H1 (cell line): ENCODE measurements around the gene GPR21. TPM values are rescaled to one million over a fixed set of nuclear protein-coding genes. Genes with fewer than 3 reads are reported as not detected.

Experiments
- CTCF ChIA-PET: fragments of 300-600 bp; sonication (Branson Sonifier 250); formaldehyde crosslinking; loops from one replicate; lab custom pipeline; 2021; ENCODE audit not compliant: partially characterized antibody; lab: Charles Lee
- POLR2A ChIA-PET: fragments of 300-600 bp; sonication (Branson Sonifier 250); formaldehyde crosslinking; loops from one replicate; lab custom pipeline; 2021; ENCODE audit warnings: inconsistent platforms; ENCODE audit not compliant: partially characterized antibody; lab: Charles Lee
- DNase-seq, 2 experiments: peaks; one replicate each; pipeline versions ENCODE4 v3.0.0 to v3.0.0-alpha.2; 2010 to 2022; ENCODE audit warnings: low spot score in 2 of 2, low read depth in 1 of 2, mixed read lengths in 1 of 2
- FAIRE-seq: peaks from 2 replicates; lab custom pipeline; 2011; peaks lifted over from hg19 to GRCh38; lab: Jason Lieb, UNC
- H2AFZ ChIP-seq: 2 replicates; pipeline ENCODE4 v1.8.1; 2012; ENCODE audit warnings: low read length, inconsistent platforms
- H2AK5ac ChIP-seq: 2 replicates; pipeline ENCODE4 v1.6.1; 2013; ENCODE audit warnings: low read depth, low read length
- H2BK120ac ChIP-seq: replicated peaks from 2 replicates; pipeline ENCODE3; 2013; ENCODE audit warnings: low read depth, low read length, inconsistent platforms
- H2BK12ac ChIP-seq: 2 replicates; pipeline ENCODE4 v1.6.1; 2013; ENCODE audit warnings: low read depth, low read length
- H2BK15ac ChIP-seq: 2 replicates; pipeline ENCODE4 v1.6.1; 2013; ENCODE audit warnings: low read length
- H2BK20ac ChIP-seq: 2 replicates; pipeline ENCODE4 v1.6.1; 2013; ENCODE audit warnings: low read length
- H2BK5ac ChIP-seq: 2 replicates; pipeline ENCODE4 v1.6.1; 2013; ENCODE audit warnings: low read depth, low read length
- H3K14ac ChIP-seq: 2 replicates; pipeline ENCODE4 v1.6.1; 2013; ENCODE audit warnings: inconsistent platforms; ENCODE audit not compliant: insufficient read length
- H3K18ac ChIP-seq: 2 replicates; pipeline ENCODE4 v1.6.1; 2013; ENCODE audit warnings: low read length; ENCODE audit errors: extremely low read depth
- H3K23ac ChIP-seq: 2 replicates; pipeline ENCODE4 v1.6.1; 2013; ENCODE audit warnings: inconsistent platforms; ENCODE audit not compliant: insufficient read length
- H3K23me2 ChIP-seq: 2 replicates; pipeline ENCODE4 v1.6.1; 2013; ENCODE audit warnings: low read depth, low read length
- H3K27ac ChIP-seq: 2 replicates; pipeline ENCODE4 v1.6.1; 2011; ENCODE audit warnings: low read depth, low read length, inconsistent platforms
- H3K27me3 ChIP-seq, 4 experiments: replicated peaks in 1 of 4; 1 replicate in 1 of 4; 2 replicates in 3 of 4; pipeline versions ENCODE4 v1.6.1 to v1.8.1; 2011 to 2013; ENCODE audit warnings: low read length in 3 of 4, mild to moderate bottlenecking in 3 of 4, inconsistent platforms in 2 of 4, mixed read lengths in 2 of 4, moderate library complexity in 1 of 4; ENCODE audit not compliant: control insufficient read depth in 3 of 4, insufficient read depth in 3 of 4; ENCODE audit errors: extremely low read depth in 1 of 4
- H3K36me3 ChIP-seq, 4 experiments: 2 replicates each; pipeline versions ENCODE4 v1.6.1 to v1.8.1; 2011 to 2013; ENCODE audit warnings: mild to moderate bottlenecking in 4 of 4, low read length in 3 of 4, moderate library complexity in 2 of 4, control low read depth in 1 of 4, inconsistent platforms in 1 of 4; ENCODE audit not compliant: insufficient read depth in 4 of 4, control insufficient read depth in 2 of 4
- H3K4ac ChIP-seq: replicated peaks from 2 replicates; pipeline ENCODE3; 2013; ENCODE audit warnings: low read length, low read depth, mixed read lengths, inconsistent platforms; ENCODE audit not compliant: insufficient read length
- H3K4me1 ChIP-seq, 4 experiments: replicated peaks in 1 of 4; 1 replicate in 1 of 4; 2 replicates in 3 of 4; pipeline versions ENCODE4 v1.6.1 to v1.8.1; 2011 to 2013; ENCODE audit warnings: low read length in 3 of 4, inconsistent platforms in 2 of 4, mixed read lengths in 1 of 4; ENCODE audit not compliant: insufficient read depth in 4 of 4, control insufficient read depth in 3 of 4
- H3K4me2 ChIP-seq, 2 experiments: 2 replicates each; pipeline versions ENCODE4 v1.6.1 to v1.8.1; 2011 to 2013; ENCODE audit warnings: low read depth in 2 of 2, low read length in 2 of 2, control low read depth in 1 of 2, inconsistent platforms in 1 of 2, mild to moderate bottlenecking in 1 of 2; ENCODE audit not compliant: insufficient read depth in 1 of 2
- H3K4me3 ChIP-seq, 4 experiments: fragments of 200-600, 300-600 bp in 1 of 4; sonication (generic), shearing (Covaris generic), sonication (Bioruptor Twin) in 1 of 4; 2 replicates each; pipeline versions ENCODE4 v1.5.1 to v1.8.1; 2011 to 2016; ENCODE audit warnings: low read length in 4 of 4, low read depth in 3 of 4, control low read depth in 2 of 4, inconsistent platforms in 2 of 4, mild to moderate bottlenecking in 2 of 4, mixed read lengths in 1 of 4, moderate library complexity in 1 of 4; ENCODE audit not compliant: insufficient read depth in 2 of 4; ENCODE audit errors: extremely low read depth in 1 of 4
- H3K56ac ChIP-seq: replicated peaks from 2 replicates; pipeline ENCODE3; 2013; ENCODE audit warnings: low read depth, mild to moderate bottlenecking, mixed read lengths, low read length, inconsistent platforms; ENCODE audit not compliant: insufficient read length
- H3K79me1 ChIP-seq: 2 replicates; pipeline ENCODE4 v1.6.1; 2013; ENCODE audit warnings: low read depth, low read length, control low read depth
- H3K79me2 ChIP-seq, 2 experiments: 2 replicates each; pipeline versions ENCODE4 v1.6.1 to v1.8.1; 2012 to 2013; ENCODE audit warnings: low read length in 2 of 2, mild to moderate bottlenecking in 2 of 2, inconsistent platforms in 1 of 2; ENCODE audit not compliant: insufficient read depth in 2 of 2, control insufficient read depth in 1 of 2
- H3K9ac ChIP-seq, 4 experiments: replicated peaks in 1 of 4; 1 replicate in 1 of 4; 2 replicates in 3 of 4; pipeline versions ENCODE4 v1.6.1 to v1.8.1; 2011 to 2013; ENCODE audit warnings: low read depth in 3 of 4, low read length in 3 of 4, control low read depth in 2 of 4, mild to moderate bottlenecking in 2 of 4, moderate library complexity in 2 of 4, inconsistent platforms in 1 of 4; ENCODE audit errors: extremely low read depth in 1 of 4
- H3K9me3 ChIP-seq, 2 experiments: 2 replicates each; pipeline versions ENCODE4 v1.6.1 to v1.8.1; 2012 to 2013; ENCODE audit warnings: mild to moderate bottlenecking in 2 of 2, moderate library complexity in 2 of 2, control low read depth in 1 of 2, inconsistent platforms in 1 of 2, low read depth in 1 of 2, low read length in 1 of 2, mixed read lengths in 1 of 2; ENCODE audit not compliant: insufficient read depth in 2 of 2
- H4K20me1 ChIP-seq, 2 experiments: replicated peaks in 1 of 2; 2 replicates each; pipeline versions ENCODE3 to v1.8.1; 2011 to 2013; ENCODE audit warnings: inconsistent platforms in 2 of 2, low read length in 2 of 2, mild to moderate bottlenecking in 1 of 2; ENCODE audit not compliant: insufficient read depth in 2 of 2, control insufficient read depth in 1 of 2
- H4K5ac ChIP-seq: 2 replicates; pipeline ENCODE4 v1.6.1; 2013; ENCODE audit warnings: low read length, low read depth, mixed read lengths, inconsistent platforms; ENCODE audit not compliant: insufficient read length
- H4K8ac ChIP-seq: 2 replicates; pipeline ENCODE4 v1.8.0; 2013; ENCODE audit warnings: mild to moderate bottlenecking, moderate library complexity, low read length, inconsistent platforms; ENCODE audit not compliant: insufficient read depth; ENCODE audit errors: extremely low read depth
- H4K91ac ChIP-seq: replicated peaks from 2 replicates; pipeline ENCODE3; 2013; ENCODE audit warnings: low read length, mixed read lengths, inconsistent platforms; ENCODE audit not compliant: insufficient read length
- ATF3 ChIP-seq: IDR thresholded peaks from 2 replicates; pipeline ENCODE4 v1.6.1; 2011; ENCODE audit warnings: low read depth, mild to moderate bottlenecking, low read length; ENCODE audit not compliant: insufficient read depth
- CHD2 ChIP-seq: IDR thresholded peaks from 2 replicates; pipeline ENCODE4 v1.6.1; 2012; ENCODE audit warnings: low read length, improper control_type of control experiment
- HDAC6 ChIP-seq: IDR thresholded peaks from one replicate; pipeline ENCODE4 v1.7.1; 2012; ENCODE audit warnings: low read depth, mild to moderate bottlenecking, inconsistent platforms, low read length, moderate library complexity
- JUN ChIP-seq: IDR thresholded peaks from 2 replicates; pipeline ENCODE4 v1.6.1; 2011; ENCODE audit warnings: low read depth, mild to moderate bottlenecking, improper control_type of control experiment, low read length
- KDM1A ChIP-seq: fragments of 200-600, 300-600 bp; sonication (generic); IDR thresholded peaks from 2 replicates; pipeline ENCODE4 v1.7.1; 2016; ENCODE audit warnings: mild to moderate bottlenecking, low read length, borderline replicate concordance
- MAX ChIP-seq: IDR thresholded peaks from 2 replicates; pipeline ENCODE4 v1.6.1; 2012; ENCODE audit warnings: inconsistent platforms
- POLR2A ChIP-seq, 2 experiments: IDR thresholded peaks; 1 replicate in 1 of 2; 2 replicates in 1 of 2; pipeline ENCODE4 v1.6.1; 2011; ENCODE audit warnings: low read depth in 2 of 2, low read length in 2 of 2, mild to moderate bottlenecking in 2 of 2; ENCODE audit errors: control extremely low read depth in 1 of 2
- POLR2AphosphoS5 ChIP-seq: IDR thresholded peaks from 2 replicates; pipeline ENCODE4 v1.6.1; 2011; ENCODE audit warnings: low read depth, low read length
- POU5F1 ChIP-seq: IDR thresholded peaks from 2 replicates; pipeline ENCODE4 v1.6.1; 2011; ENCODE audit warnings: low read depth, mild to moderate bottlenecking, low read length, moderate library complexity
- SP2 ChIP-seq: IDR thresholded peaks from 2 replicates; pipeline ENCODE4 v1.6.1; 2012; ENCODE audit warnings: mild to moderate bottlenecking, low read length, inconsistent platforms
- TAF7 ChIP-seq: optimal IDR thresholded peaks from 2 replicates; pipeline ENCODE3; 2011; ENCODE audit warnings: low read depth, mild to moderate bottlenecking, inconsistent platforms, low read length, moderate library complexity, borderline replicate concordance
- TCF12 ChIP-seq: IDR thresholded peaks from 2 replicates; pipeline ENCODE4 v1.6.1; 2011; ENCODE audit warnings: low read depth, mild to moderate bottlenecking, low read length
- ZNF274 ChIP-seq: IDR thresholded peaks from 2 replicates; pipeline ENCODE4 v1.7.0; 2012; ENCODE audit warnings: low read length, borderline replicate concordance; ENCODE audit errors: extremely low read depth
- WGBS, 2 experiments: shearing (Covaris generic) in 1 of 2; methylation state at CpG; one replicate each; pipeline versions ENCODE4 v1.1.6 to v1.1.7; 2013 to 2015; ENCODE audit warnings: low lambda C conversion rate in 2 of 2, mixed read lengths in 2 of 2, inconsistent platforms in 1 of 2, low coverage in 1 of 2, missing lambda C conversion rate in 1 of 2; ENCODE audit not compliant: insufficient replicate concordance in 2 of 2, insufficient coverage in 1 of 2, insufficient read length in 1 of 2; ENCODE audit errors: extremely low coverage in 1 of 2, missing lambda C conversion rate in 1 of 2; 5-methylcytosine and 5-hydroxymethylcytosine counted together
- polyA plus RNA-seq, 7 experiments: library from polyadenylated mRNA; depleted of rRNA in 3 of 7; stranded (reverse) in 5 of 7; unstranded in 2 of 7; fragments of >200 nt in 5 of 7; fragments of 200-250 nt in 2 of 7; gene quantifications; 1 replicate in 5 of 7; 2 replicates in 1 of 7; 4 replicates in 1 of 7; pipeline versions ENCODE4 v1.2.1 to v1.2.3, GENCODE V29; 2011 to 2013; ENCODE audit warnings: missing spikeins in 2 of 7, mixed read lengths in 2 of 7
- total RNA-seq: library from RNA; stranded (reverse); fragmentation: NEBNext Ultra II Directional; extraction: Animal tissue kit (Norgen Biotek cat#: 25700); gene quantifications from 2 replicates; pipeline ENCODE4 v1.2.1, GENCODE V29; 2021

GPR21 gene
- total and polyA plus RNA-seq, 2 of the 8 experiments (the other 6 are each of a cell fraction or from before 2014, with no cell fraction given): 0.58 to 0.71 TPM

GRCh38 chr9:123007269-123007668 lies 26.2 kb upstream of the GPR21 start:
- H2AK5ac ChIP-seq: no peak overlapping the region
- H3K4me3 ChIP-seq: no peak overlapping the region
- H3K27me3 ChIP-seq: no peaks in the 10 kb centered on the region
- H3K4me1 ChIP-seq: no peaks in the 10 kb centered on the region
- H3K4me2 ChIP-seq: no peak overlapping the region
- ChIA-PET CTCF (no interaction called here), POLR2A (interaction anchor here (1.0 kb wide), 1 partner anchor 94 kb away, joined by 3 read pairs; the partner anchor contains the start of gene ZBTB6)
- H3K9ac ChIP-seq: no peak overlapping the region
- H2BK15ac ChIP-seq: no peak overlapping the region
- H3K23ac ChIP-seq: no peak overlapping the region
- no peaks in the 10 kb centered on the region for H3K79me1 ChIP-seq
- no peak overlapping the region for H3K56ac ChIP-seq
- DNase-seq (no peak), FAIRE-seq (no peak)
- no peak overlapping the region for H3K4ac ChIP-seq
- H4K8ac ChIP-seq: no peak overlapping the region
- no peaks in the 10 kb centered on the region for H4K20me1 ChIP-seq
- H2BK12ac ChIP-seq: no peak overlapping the region
- TF ChIP-seq JUN (no peak), KDM1A (no peak), ZNF274 (no peak), MAX (no peak), CHD2 (no peak), SP2 (no peak), POLR2AphosphoS5 (no peak), TAF7 (no peak), TCF12 (no peak), POU5F1 (no peak), HDAC6 (no peak), POLR2A (IDR thresholded peaks at IDR 0.05; ENCODE audit: control extremely low read depth in 1 of 2, low read depth in 2 of 2, low read length in 2 of 2) (no peak), ATF3 (no peak)
- H4K91ac ChIP-seq: no peak overlapping the region
- WGBS, 2 experiments: 75% methylated on average over 4 of the region's 5 CpGs; no CpG with 5 or more reads in 1 of the 2 experiments
- no peaks in the 10 kb centered on the region for H3K23me2 ChIP-seq
- H3K14ac ChIP-seq: no peak overlapping the region
- no peak overlapping the region for H2BK20ac ChIP-seq
- no peak overlapping the region for H3K27ac ChIP-seq
- no peak overlapping the region for H2BK120ac ChIP-seq
- no peak overlapping the region for H2AFZ ChIP-seq
- no peak overlapping the region for H3K18ac ChIP-seq
- no peak overlapping the region for H4K5ac ChIP-seq
- H3K9me3 ChIP-seq: no peaks in the 10 kb centered on the region
- H2BK5ac ChIP-seq: no peak overlapping the region
- no peaks in the 10 kb centered on the region for H3K79me2 ChIP-seq
- H3K36me3 ChIP-seq: peaks cover 0 to 41% (median 8%) of the 10 kb centered on the region in 4 experiments; a peak in 5 of 8 replicates
